Measurements from ENCODE around the gene MAPK7.

Gene MAPK7

GRCh38 chr17:19415311-19415710 is 37.0 kb downstream of the MAPK7 start:
- H3K36me3 Mint-ChIP-seq (ENCODE audit: low read depth), result no peaks in the 10 kb centered on the region
- peaks cover 12% of the 10 kb centered on the region for H3K4me1 Mint-ChIP-seq (ENCODE audit: low read depth)
- no peaks in the 10 kb centered on the region for H3K9me3 Mint-ChIP-seq
- H3K27ac Mint-ChIP-seq, result no peak overlapping the region
- H3K27me3 Mint-ChIP-seq (ENCODE audit: low read depth), result no peaks in the 10 kb centered on the region
- H3K4me3 Mint-ChIP-seq, result no peak overlapping the region

DNA sequence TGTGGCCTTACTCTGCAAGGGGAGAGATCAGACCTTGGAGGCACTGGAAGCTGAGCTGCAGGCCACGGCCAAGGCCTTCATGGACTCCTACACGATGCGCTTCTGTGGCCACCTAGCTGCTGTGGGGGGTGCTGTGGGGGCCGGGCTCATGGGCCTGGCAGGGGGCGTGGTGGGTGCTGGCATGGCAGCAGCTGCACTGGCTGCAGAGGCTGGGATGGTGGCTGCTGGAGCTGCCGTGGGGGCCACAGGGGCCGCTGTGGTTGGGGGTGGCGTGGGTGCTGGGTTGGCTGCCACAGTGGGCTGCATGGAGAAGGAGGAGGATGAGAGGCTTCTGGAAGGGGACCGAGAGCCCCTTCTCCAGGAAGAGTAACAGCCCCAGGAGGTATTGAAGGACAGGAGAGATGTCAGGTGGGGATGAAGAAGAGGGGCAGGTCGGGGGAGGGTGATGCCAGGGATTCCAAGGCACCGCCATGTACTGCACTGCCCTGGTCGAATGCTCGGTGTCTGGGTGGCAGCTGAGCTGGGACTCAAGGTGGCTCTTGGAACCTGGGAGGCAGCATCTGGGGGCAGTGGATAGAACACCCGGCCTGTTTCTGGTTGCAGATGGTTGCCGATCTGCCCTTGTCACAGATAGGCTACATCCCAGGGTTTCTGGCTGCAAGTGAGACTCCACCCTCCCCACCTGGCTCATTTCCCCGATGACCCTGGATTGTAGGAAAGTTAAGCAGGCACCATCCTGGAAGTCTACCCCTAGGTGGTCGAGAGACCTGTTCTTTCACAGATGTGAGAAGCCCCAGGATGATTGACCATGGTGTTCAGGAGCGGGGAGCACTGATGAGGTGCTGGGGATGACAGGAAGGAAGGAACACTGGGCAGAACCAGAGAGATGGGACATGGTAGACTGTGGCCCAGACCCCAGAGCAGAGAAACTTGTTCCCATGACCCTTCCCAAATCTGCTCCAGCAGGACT is 37.8 kb downstream of the MAPK7 start:
- Mint-ChIP-seq H3K27ac (no peak overlapping the region), H3K9me3 (no peaks in the 10 kb centered on the region), H3K27me3 (ENCODE audit: low read depth) (peaks cover 4% of the 10 kb centered on the region)

DNA sequence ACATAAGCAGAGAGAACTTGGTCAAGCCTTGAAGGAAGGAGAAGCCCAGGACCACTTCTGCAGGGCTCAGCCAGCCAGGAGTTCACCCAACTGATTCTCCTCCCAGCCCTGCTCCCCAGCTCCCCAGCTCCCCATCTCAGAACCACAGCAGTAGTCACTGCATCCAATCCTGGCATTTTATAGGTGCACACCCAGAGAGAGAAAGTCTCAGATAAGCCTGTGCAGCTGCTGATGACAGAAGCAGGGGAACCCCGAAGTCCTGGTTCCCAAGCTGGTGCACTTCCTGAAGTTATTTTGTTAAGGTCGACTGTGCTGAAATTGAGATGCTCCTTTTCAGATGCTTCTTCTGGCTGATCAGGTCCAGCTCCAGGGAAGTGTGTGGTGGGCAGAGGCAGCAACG is 39.3 kb downstream of the MAPK7 start:
- H3K4me1 Mint-ChIP-seq (ENCODE audit: low read depth), result peaks cover 12% of the 10 kb centered on the region
- no peak overlapping the region for H3K27ac Mint-ChIP-seq
- H3K36me3 Mint-ChIP-seq (ENCODE audit: low read depth), result no peaks in the 10 kb centered on the region
- peaks cover 7% of the 10 kb centered on the region for H3K27me3 Mint-ChIP-seq (ENCODE audit: low read depth)
- no peaks in the 10 kb centered on the region for H3K9me3 Mint-ChIP-seq
- no peak overlapping the region for H3K4me3 Mint-ChIP-seq

More for the DNA sequence above, 37.8 kb downstream of the MAPK7 start:
- H3K4me1 Mint-ChIP-seq (ENCODE audit: low read depth), result peaks cover 12% of the 10 kb centered on the region
- H3K4me3 Mint-ChIP-seq, result no peak overlapping the region
- no peaks in the 10 kb centered on the region for H3K36me3 Mint-ChIP-seq (ENCODE audit: low read depth)

DNA sequence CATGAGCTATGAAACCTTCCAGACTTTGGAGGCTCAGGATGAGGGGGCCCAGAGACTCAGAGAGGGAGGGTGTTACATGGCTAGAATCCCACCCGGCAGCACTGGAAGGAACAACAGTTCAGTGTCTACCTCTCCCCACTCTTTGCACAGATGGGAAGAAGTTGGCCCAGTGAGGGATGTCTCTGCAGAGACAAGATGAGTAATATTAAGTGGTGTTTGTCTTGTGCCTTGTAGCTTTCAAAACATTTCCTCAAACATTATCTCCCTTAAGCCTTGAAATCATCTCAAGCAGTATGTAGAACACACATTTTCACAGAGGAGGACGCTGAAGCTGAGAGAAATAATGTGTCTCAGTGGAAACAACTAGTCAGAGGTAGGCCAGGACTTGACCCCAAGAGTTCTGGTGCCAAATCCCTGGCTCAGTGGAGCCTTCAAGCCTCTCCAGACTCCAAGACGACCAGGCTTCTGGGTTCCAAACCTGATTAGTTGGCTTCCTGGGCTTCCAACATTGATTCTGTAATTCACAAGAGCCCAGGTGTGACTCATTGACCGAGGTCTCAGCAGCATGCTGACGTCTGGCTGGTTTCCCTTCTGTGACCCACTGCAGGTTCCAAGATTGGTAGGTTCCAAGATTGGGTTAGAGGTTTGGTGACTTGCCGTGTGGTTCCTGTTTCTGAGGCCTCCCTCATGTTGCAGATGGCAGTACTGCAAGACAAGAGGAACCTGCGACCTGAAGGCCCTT is 40.1 kb downstream of the MAPK7 start:
- no peak overlapping the region for H3K27ac Mint-ChIP-seq
- no peaks in the 10 kb centered on the region for H3K9me3 Mint-ChIP-seq
- H3K27me3 Mint-ChIP-seq (ENCODE audit: low read depth), result peaks cover 12% of the 10 kb centered on the region
- H3K36me3 Mint-ChIP-seq (ENCODE audit: low read depth), result no peaks in the 10 kb centered on the region
- H3K4me3 Mint-ChIP-seq, result no peak overlapping the region
- peaks cover 12% of the 10 kb centered on the region for H3K4me1 Mint-ChIP-seq (ENCODE audit: low read depth)

- H3K4me3 Mint-ChIP-seq, result no peak overlapping the region
These were observed 42.9 kb downstream of the MAPK7 start for GRCh38 chr17:19421219-19421618.

DNA sequence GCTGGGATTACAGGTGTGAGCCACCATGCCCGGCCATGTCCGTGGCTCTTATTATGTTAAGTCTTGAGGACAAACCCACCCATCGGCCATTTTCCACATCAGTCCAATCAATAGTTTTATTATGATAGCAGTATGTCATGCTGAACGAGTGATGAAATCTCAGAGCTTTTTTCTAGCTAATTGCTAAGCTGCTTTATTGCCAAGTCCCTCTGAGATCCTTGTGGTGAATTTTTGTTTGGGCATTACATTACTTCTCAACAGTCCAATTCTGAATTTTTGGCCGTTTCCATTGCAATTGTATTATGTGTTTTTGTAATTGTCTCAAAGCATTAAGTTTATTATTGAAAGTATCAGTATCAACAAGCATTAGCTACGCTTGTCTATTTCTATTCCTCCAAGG is 43.6 kb downstream of the MAPK7 start:
- H3K4me3 Mint-ChIP-seq, result no peak overlapping the region
- peaks cover 12% of the 10 kb centered on the region for H3K4me1 Mint-ChIP-seq (ENCODE audit: low read depth)
- peaks cover 20% of the 10 kb centered on the region for H3K27me3 Mint-ChIP-seq (ENCODE audit: low read depth)
- no peak overlapping the region for H3K27ac Mint-ChIP-seq
- H3K9me3 Mint-ChIP-seq, result no peaks in the 10 kb centered on the region
- no peaks in the 10 kb centered on the region for H3K36me3 Mint-ChIP-seq (ENCODE audit: low read depth)

More at GRCh38 chr17:19421219-19421618, 42.9 kb downstream of the MAPK7 start:
- H3K4me1 Mint-ChIP-seq (ENCODE audit: low read depth), result peaks cover 12% of the 10 kb centered on the region
- no peaks in the 10 kb centered on the region for H3K36me3 Mint-ChIP-seq (ENCODE audit: low read depth)
- H3K27ac Mint-ChIP-seq, result no peak overlapping the region
- peaks cover 14% of the 10 kb centered on the region for H3K27me3 Mint-ChIP-seq (ENCODE audit: low read depth)
- no peaks in the 10 kb centered on the region for H3K9me3 Mint-ChIP-seq

DNA sequence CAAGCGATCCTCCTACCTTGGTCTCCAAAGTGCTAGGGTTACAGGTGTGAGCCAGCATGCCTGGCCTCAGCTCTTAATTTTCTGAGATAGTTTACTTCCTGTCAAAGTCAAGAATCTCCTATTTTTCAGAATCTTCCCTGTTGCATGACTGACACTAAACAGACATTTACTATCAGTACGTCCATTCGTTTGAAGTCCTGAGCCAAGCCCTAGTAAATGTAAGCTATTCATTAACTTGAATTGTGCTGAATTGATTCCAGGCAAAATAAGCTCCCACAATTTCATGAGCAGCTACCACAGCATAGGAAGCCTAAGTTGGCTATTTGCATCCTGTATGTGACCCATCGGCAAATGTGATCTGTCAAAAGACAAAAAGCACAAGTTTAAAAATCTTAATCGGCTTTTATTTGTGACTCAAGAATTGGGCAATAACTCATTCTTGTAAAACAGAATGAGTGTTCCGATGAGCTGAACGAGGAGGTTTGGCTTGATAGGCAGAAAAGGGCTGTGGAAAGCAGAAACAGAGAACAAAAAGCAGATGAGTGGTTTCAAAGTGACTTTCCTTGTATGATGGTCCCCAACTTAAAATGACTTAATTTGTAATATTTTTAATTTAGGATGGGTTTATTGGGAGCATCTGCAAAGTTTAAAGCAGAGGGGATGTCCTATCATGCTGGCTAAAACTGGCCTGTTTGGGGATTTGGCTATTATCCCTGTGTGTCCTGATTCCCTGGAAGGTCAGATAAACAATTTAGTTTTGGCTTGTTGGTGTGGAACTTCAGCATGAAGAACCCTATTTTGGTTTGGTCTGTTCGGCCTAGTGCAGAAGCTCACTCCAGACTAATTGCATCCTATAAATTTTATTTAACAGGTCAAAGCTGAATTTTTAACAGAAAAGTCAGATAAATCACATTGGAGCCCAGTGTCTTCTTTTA is 46.9 kb downstream of the MAPK7 start:
- no peak overlapping the region for H3K27ac Mint-ChIP-seq
- H3K9me3 Mint-ChIP-seq, result no peaks in the 10 kb centered on the region

GRCh38 chr17:19426631-19427030 is 48.3 kb downstream of the MAPK7 start:
- Mint-ChIP-seq H3K27me3 (ENCODE audit: low read depth) (peaks cover 13% of the 10 kb centered on the region), H3K4me3 (no peak overlapping the region), H3K9me3 (no peaks in the 10 kb centered on the region), H3K27ac (no peak overlapping the region), H3K36me3 (ENCODE audit: low read depth) (no peaks in the 10 kb centered on the region), H3K4me1 (ENCODE audit: low read depth) (no peaks in the 10 kb centered on the region)

More for the DNA sequence above, 46.9 kb downstream of the MAPK7 start:
- Mint-ChIP-seq H3K4me1 (ENCODE audit: low read depth) (no peaks in the 10 kb centered on the region), H3K36me3 (ENCODE audit: low read depth) (no peaks in the 10 kb centered on the region), H3K4me3 (no peak overlapping the region), H3K27me3 (ENCODE audit: low read depth) (peaks cover 20% of the 10 kb centered on the region)

DNA sequence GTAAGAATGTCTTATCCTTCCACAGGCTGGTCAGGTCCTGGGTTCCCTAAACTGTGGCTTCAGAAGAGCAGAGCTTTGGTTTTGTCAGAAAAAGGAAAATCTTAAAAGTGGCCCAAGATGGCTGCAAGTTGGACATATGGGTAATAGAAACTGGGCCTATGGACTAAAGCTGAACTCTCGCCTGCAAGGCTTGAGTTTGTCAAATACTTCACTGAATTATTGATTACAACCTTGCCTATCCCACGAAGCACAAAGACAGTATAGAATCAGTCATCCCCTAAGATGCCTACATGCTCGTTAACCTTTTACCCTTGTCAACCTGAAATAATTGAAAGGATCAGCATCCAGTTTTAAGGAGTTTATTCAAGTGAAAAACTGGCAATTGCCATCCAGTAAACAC is 53.4 kb downstream of the MAPK7 start:
- no peaks in the 10 kb centered on the region for H3K9me3 Mint-ChIP-seq
- no peak overlapping the region for H3K4me3 Mint-ChIP-seq
- no peaks in the 10 kb centered on the region for H3K36me3 Mint-ChIP-seq (ENCODE audit: low read depth)
- no peak overlapping the region for H3K27ac Mint-ChIP-seq
- H3K4me1 Mint-ChIP-seq (ENCODE audit: low read depth), result no peaks in the 10 kb centered on the region
- H3K27me3 Mint-ChIP-seq (ENCODE audit: low read depth), result peaks cover 9% of the 10 kb centered on the region

Measured in T-helper 1 cell treated with Interleukin-12 subunit alpha and Interleukin-12 subunit beta and Interleukin-4 antibody, amounts not matched to agents 30 μg/mL and 1 μg/mL, for 36 hours (primary cell).